Measurements from ENCODE around the gene H3-3A.
"Not testable (repeated sequence)": the region's sequence is repeated elsewhere in the genome, so short reads cannot be mapped to it uniquely, and the experiment has no call there.

Gene H3-3A

DNA sequence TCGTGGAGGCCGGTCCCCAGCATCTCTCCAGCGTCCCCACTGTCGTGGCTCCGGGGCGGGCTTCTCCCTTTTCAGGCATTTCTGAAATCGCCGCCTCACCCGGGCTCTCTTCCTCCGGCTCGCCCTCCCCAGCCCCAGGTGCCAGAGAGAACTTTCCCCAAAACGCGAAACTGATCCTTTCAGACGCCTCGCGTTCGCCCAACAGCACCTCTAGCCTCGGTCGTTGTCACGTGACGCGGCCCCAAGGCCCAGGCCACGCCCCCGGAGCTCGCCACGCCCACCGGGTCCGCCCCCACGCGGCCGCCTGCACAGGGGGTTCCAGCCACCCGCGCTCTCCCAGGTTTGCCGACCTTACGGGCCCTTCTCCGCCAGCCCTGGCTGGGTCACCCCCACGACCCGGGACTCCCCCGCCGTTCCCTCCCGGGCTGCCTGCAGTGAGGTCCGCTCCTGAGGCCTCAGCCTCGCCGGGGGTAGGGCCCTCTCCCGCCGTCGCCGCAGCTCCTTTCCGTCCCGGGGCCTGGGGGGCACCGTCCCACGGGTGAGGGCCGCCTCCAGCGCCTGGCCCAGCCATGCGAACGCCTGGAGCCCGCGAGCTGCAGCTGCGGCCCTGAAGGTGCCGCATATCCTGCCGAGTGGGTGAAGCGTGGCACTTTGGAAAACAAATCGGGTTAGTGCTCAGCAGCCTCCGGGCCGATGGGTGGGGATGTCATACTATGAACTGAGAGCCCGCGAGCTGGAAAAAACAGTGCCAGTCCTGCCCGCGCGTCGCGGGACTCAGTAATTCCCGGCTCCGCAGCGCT lies 21.0 kb downstream of the H3-3A start:
- in situ Hi-C loops (cut with MboI; ENCODE audit: low sequenced_read_pairs), result no loop called here

- in situ Hi-C loops (cut with MboI; ENCODE audit: low sequenced_read_pairs), result no loop called here
Measured at GRCh38 chr1:226085675-226086285, 23.3 kb downstream of the H3-3A start.

DNA sequence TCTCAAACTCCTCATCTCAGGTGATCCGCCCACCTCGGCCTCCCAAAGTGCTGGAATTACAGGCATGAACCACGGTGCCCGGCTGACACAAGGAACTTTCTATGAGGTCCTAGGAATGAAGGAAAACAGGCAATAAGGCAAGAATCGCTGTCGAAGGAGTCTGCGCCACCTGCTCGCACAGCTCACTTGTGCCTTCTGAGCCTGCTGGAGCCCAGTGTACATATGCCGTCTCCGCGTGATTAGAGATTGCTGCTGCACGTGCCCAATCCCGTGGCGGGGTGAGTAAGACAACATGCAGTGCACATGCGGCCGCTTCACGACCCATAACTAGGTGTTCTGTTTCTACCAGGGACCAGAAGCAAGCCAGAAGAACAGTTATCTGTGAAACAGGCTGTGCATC lies 24.3 kb downstream of the H3-3A start:
- in situ Hi-C loops (cut with MboI; ENCODE audit: low sequenced_read_pairs), result no loop called here

DNA sequence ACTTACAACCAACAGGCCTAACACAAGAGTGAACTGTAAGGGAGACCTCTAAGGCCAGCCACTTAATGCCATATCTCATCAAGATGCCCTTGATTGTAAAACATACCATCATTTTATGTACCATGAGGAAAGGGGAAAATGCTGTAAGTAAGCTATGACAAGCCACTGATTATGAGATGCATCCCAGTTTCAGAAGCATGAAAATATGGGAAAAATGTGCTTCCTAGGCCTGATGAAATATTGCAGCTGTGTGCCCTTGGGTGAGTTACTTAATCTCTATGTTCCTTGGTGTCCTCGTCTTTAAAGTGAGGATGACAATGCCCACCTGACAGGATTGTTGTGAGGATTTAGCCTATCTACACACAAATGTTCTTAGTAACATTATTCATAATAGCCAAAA lies 28.9 kb downstream of the H3-3A start:
- in situ Hi-C loops (cut with MboI; ENCODE audit: low sequenced_read_pairs), result no loop called here

DNA sequence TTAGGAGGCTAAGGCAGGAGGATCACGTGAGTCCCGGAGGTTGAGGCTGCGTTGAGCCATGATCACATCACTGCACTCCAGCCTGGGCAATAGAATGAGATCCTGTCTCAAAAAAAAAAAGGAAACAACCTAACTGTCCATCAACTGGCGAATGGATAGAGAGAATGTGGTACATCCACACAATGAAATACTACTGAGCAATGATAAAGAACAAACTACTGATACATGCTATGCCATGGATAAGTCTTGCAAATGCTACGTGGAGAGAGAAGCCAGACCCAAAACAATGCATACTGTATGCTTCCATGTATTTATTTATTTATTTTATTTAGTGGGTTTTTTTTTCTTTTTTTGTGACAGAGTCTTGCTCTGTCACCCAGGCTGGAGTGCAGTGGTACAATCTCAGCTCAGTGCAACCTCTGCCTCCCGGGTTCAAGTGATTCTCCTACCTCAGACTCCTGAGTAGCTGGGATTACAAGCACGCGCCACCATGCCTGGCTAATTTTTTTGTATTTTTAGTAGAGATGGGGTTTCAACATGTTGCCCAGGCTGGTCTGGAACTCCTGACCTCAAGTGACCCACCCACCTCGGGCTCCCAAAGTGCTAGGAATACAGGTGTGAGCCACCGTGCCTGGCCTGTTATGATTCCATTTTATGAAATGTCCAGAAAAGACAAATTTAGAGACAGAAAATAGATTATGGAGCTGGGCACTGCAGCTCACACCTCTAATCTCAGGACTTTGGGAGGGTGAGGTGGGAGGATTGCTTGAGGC lies 29.7 kb downstream of the H3-3A start:
- in situ Hi-C loops (cut with MboI; ENCODE audit: low sequenced_read_pairs), result not testable (repeated sequence)

DNA sequence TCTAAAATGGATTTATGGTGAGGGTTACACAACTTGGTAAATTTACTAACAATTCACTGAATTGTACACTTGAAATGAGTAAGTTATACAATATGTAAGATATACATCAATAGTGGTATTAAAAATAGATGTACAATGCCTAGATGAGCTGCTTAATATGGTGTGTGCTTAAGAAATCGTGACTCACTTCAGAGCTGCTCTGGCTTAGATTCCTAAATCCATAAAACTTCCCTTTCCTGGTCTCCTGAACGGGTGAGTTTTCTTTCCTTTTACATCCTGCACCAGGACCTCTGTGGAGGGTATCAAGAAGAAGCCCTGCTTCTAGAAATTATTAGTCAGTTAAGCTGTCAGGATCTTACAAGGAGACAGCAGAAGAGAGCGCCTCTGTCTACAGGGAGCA lies 30.4 kb downstream of the H3-3A start:
- in situ Hi-C loops (cut with MboI; ENCODE audit: low sequenced_read_pairs), result no loop called here

DNA sequence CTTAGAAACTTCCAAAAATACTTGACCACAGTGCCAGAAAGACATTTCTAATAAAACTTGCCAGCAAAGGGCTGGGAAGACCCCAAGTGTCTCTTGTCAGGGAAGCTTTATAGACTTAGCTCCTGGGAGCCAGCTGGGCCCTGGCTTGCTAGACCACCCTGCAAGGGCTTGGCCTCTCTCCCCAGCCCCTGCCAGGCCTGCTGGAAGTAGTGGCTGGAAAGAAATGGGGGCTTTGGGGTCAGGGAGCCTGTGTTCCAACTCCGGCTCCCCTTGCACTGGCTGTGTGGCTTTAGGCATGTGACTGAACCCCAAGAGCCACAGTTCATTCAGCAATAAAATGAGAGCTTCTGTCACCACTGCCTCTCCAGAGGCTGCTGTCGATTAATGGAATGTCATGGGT lies 31.1 kb downstream of the H3-3A start:
- in situ Hi-C loops (cut with MboI; ENCODE audit: low sequenced_read_pairs), result no loop called here

DNA sequence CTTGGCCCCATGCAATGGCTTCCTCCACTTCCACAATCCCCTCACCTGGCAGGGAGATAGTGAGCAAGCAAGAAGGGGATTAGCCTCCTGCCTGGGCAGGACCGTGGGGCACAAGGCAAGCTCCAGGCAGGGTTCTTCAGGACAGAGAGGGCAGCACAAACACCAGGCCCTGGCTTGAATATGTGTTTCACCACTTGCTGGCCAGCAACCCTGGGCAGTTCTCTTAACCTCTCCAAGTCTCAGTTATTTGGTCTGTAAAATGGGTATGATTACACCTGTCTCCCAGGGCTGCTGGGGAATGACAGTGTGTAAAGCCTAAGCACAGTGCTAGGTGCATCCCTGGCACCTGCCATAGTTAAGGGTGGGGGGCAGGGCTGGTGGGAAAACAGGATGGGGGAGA lies 31.9 kb downstream of the H3-3A start:
- in situ Hi-C loops (cut with MboI; ENCODE audit: low sequenced_read_pairs), result no loop called here

DNA sequence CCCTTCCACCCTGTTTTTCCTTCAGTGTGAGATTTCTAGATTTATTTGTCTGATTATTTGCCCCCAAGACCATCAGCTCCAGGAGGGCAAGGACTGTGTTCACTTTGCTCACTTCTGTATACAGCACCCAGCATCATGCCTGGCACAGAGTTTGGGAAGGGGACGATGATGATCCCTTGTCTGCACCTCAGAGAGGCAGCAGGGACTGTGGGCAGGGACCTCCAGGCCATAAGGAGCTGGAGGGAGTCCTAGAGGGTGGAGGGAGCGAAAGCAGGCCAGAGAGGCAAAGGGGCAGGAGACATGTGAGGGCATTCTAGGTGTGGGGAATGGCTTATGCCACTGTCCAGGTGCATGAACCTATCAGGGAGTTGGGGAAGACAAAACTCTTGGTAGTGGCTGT lies 32.8 kb downstream of the H3-3A start:
- in situ Hi-C loops (cut with MboI; ENCODE audit: low sequenced_read_pairs), result no loop called here

DNA sequence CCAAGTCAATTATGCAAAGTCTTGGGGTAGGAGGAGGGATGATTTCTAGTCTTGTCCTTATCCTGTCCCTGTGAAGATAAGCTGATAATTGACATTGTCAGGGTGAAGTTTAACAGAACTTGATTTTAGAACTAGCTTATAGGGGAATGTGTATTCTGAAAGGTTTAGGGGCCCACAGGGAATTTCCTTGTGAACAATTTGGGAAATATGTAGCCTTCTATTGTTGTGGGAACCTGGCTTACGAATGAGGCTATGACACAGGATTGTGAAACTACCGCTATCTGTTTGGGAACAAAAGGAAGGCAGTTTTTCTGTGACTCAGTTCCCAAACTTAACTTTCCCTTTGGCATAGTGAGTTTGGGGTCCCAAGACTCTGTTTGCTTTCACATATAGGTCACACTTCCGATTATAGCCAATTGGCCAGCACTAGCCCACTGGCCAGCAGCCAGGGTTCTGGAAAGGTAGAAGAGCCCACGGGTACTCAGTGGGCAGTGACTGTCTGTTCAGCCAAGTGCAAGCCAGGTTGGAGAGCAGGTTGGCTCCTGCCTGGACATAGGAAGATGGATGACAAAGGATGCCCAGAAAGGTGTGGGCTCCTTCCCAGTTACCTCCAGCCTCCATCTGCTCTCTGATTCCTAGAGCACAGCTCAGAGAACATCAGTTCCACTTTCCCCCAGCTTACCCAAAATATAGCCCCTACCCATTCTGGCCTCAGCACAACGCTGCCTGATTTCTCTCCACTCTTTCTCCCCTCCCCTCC lies 35.5 kb downstream of the H3-3A start:
- in situ Hi-C loops (cut with MboI; ENCODE audit: low sequenced_read_pairs), result no loop called here

DNA sequence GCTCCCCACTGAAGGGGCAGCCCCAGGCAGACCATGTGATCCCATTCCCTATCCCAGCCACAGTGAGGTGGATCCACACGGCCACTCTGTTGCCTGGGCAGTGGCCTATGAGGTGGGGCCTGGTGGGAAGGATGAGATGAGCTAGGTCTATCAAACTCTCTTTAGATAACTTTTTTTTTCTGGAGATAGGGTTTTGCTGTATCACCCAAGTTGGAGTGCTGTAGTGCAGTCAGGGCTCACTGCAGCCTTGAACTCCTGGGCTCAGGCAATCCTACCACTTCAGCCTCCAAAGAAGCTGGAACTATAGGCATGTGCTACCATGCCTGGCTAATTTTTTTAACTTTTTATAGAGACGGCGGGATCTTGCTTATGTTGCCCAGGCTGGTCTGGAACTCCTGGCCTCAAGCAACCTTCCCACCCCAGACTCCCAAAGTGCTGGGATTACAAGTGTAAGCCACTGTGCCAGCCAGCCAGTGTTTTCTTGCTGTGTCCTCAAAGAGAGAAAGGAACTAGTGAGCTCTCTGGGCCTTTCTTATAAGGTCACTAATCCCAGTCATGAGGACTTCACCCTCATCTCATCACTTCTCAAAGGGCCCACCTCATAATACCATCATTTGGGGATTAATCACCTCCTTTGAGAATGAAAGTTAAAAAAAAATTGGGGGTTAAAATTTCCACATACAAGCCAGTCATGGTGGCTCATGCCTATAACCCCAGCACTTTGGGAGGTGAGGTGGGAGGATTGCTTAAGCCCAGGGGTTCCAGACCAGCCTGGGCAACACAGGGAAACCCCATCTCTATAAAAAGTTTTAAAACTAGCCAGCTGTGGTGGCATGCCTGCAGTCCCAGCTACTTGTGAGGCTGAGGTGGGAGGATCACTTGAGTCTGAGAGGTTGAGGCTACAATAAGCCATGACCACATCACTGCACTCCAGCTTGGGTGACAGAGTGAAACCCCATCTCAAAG lies 36.6 kb downstream of the H3-3A start:
- in situ Hi-C loops (cut with MboI; ENCODE audit: low sequenced_read_pairs), result no loop called here

DNA sequence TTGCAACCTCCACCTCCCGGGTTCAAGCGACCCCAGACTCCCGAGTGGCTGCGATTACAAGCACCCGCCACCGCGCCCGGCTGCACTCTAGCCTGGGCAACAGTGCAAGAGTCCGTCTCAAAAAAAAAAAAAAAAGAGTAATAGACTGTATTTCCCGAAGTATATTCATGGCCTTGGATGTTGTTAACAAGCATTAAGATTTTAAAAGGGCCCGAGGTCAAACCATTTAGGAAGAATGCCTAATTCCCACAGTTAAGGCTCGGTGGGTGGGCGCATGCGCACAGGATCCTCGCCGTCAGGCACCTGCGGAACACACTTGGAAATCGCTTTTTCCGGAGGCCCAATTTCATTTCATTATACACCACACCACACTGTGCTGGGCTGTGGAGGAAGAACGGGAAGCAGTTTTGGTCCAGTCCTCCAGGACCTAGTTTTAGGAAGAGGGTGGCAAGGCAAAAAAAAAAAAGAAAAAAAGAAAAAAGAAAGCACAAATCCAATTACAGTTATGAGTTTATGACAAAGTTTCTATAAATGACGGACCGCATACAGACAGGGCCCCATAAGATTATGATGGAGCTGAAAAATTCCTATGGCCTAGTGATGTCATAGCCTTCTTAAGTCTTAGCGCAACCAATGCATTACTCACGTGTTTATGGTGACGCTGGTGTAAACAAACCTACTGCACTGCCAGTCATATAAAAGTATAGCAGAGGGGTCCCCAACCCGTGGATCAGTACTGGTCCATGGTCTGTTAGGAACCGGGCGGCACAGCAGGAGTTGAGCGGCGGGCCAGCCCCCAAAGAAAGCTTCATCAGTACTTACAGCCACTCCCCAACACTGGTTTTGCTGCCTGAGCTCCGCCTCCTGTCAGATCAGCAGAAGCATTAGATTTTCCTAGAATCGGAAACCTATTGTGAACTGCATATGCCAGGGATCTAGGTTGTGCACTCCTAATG lies 38.2 kb downstream of the H3-3A start:
- in situ Hi-C loops (cut with MboI; ENCODE audit: low sequenced_read_pairs), result loop anchor here (25.0 kb wide), 1 partner anchor 638 kb away; no protein-coding TSS in a partner anchor

- in situ Hi-C loops (cut with MboI; ENCODE audit: low sequenced_read_pairs), result loop anchor here (25.0 kb wide), 1 partner anchor 642 kb away; no protein-coding TSS in a partner anchor
Measured at GRCh38 chr1:226104671-226105121, 42.2 kb downstream of the H3-3A start.

- in situ Hi-C loops (cut with MboI; ENCODE audit: low sequenced_read_pairs), result loop anchor here (25.0 kb wide), 1 partner anchor 645 kb away; no protein-coding TSS in a partner anchor
Measured at GRCh38 chr1:226107471-226108460, 45.2 kb downstream of the H3-3A start.

GRCh38 chr1:226108935-226109828 lies 46.7 kb downstream of the H3-3A start:
- in situ Hi-C loops (cut with MboI; ENCODE audit: low sequenced_read_pairs), result loop anchor here (25.0 kb wide), 1 partner anchor 647 kb away; no protein-coding TSS in a partner anchor

DNA sequence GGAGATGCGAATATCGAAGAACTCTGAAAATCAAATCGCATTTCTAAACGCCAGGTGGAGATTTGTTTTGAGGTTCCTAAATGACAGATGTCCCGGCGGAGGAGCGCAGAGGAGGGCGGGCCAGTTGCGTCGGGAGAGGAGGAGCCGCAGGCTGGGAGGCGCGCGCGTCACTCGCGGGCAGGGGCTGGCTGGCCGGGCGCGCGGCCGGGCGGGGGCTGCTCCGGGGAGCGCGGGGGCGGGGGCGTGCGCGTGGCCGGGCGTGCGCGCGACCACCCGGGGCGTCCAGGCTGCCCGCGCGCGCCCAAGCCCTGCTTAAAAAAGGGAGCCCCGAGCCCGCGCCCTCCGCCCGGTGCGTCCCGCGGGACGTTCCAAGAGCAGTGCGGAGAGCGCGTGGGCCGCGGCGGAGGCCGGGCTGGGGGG lies 47.3 kb downstream of the H3-3A start:
- in situ Hi-C loops (cut with MboI; ENCODE audit: low sequenced_read_pairs), result loop anchor here (25.0 kb wide), 1 partner anchor 648 kb away; no protein-coding TSS in a partner anchor

Data from HL-60/S4 treated with phorbol 12-myristate 13-acetate at 8.2 ng/mL for 4 days and 3 days (cell line).